Stimulated activated effector memory CD8-positive, alpha-beta T cell treated with anti-CD3 and anti-CD28 coated beads, Interleukin-12 subunit alpha, Interleukin-12 subunit beta, amount 100 ng/mL, for 72 hours (primary cell): ENCODE results near the gene PTPRN2.
"Not testable (repeated sequence)": the region's sequence is repeated elsewhere in the genome, so short reads cannot be mapped to it uniquely, and the experiment has no call there.

Source experiments
- ATAC-seq: fragments of 150-1000 bp; cut with Tn5 transposase; 2 replicates; pipeline ENCODE4 v1.10.0; 2021
- DNase-seq, 2 donors: peaks; one replicate each; pipeline ENCODE4 v3.0.0; 2021 to 2022; ENCODE audit warnings: low spot score in 2 of 2
- H3K27ac Mint-ChIP-seq: one replicate; pipeline ENCODE4 v1.8.0; 2022; ENCODE audit warnings: mild to moderate bottlenecking, mixed read lengths
- H3K36me3 Mint-ChIP-seq: one replicate; pipeline ENCODE4 v1.8.0; 2022; ENCODE audit warnings: mild to moderate bottlenecking, mixed read lengths
- H3K4me1 Mint-ChIP-seq: one replicate; pipeline ENCODE4 v1.8.0; 2022; ENCODE audit warnings: mixed read lengths
- H3K4me3 Mint-ChIP-seq: one replicate; pipeline ENCODE4 v1.8.0; 2022; ENCODE audit warnings: mild to moderate bottlenecking, mixed read lengths
- H3K9me3 Mint-ChIP-seq: one replicate; pipeline ENCODE4 v1.8.0; 2022; ENCODE audit warnings: mixed read lengths

Gene PTPRN2

GRCh38 chr7:158345731-158346130 lies 241.9 kb downstream of the PTPRN2 start:
- H3K36me3 Mint-ChIP-seq: peaks cover 6% of the 10 kb centered on the region
- H3K9me3 Mint-ChIP-seq: peaks cover 14% of the 10 kb centered on the region
- H3K27ac Mint-ChIP-seq: no peak overlapping the region
- DNase-seq: no peak
- peaks cover 20% of the 10 kb centered on the region for H3K4me1 Mint-ChIP-seq
- H3K4me3 Mint-ChIP-seq: no peak overlapping the region
- ATAC-seq: no peak

DNA sequence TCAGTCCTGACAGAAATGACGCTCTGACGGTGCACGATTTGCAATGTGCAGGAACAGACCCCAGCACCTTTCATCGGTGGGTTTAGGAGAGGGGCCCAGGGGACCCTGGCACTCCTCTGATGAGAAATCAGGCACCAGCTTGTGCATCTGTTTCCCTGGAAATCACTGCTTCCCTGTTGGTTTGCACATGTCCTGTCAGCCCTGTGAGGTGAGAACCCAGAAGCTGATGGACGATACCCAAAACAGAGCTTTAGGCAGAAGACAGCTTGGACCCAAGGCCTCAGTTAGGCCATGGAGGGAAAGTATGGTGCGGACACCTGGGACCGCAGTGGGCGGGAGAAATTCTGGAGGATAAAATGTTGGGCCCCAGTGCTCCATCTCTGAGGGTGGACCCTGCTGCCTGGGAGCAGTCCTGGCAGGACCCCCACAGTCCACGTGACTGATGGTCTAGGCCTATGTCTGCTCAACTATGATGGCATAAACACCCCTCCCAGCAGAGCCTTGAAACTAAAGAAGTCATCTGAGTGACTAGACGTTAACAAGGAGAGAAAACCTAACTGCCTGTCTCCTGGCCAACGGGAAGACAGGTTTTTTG lies 242.8 kb downstream of the PTPRN2 start:
- Mint-ChIP-seq H3K9me3 (peaks cover 18% of the 10 kb centered on the region), H3K4me3 (no peak overlapping the region), H3K36me3 (peaks cover 6% of the 10 kb centered on the region), H3K4me1 (peaks cover 29% of the 10 kb centered on the region), H3K27ac (no peak overlapping the region)
- ATAC-seq (no peak), DNase-seq (no peak)

- Mint-ChIP-seq H3K27ac (no peak overlapping the region), H3K9me3 (peaks cover 18% of the 10 kb centered on the region), H3K4me1 (peaks cover 29% of the 10 kb centered on the region), H3K4me3 (no peak overlapping the region), H3K36me3 (peaks cover 6% of the 10 kb centered on the region)
- no peak for ATAC-seq
- no peak for DNase-seq
These were observed 243.6 kb downstream of the PTPRN2 start for GRCh38 chr7:158343936-158344455.

DNA sequence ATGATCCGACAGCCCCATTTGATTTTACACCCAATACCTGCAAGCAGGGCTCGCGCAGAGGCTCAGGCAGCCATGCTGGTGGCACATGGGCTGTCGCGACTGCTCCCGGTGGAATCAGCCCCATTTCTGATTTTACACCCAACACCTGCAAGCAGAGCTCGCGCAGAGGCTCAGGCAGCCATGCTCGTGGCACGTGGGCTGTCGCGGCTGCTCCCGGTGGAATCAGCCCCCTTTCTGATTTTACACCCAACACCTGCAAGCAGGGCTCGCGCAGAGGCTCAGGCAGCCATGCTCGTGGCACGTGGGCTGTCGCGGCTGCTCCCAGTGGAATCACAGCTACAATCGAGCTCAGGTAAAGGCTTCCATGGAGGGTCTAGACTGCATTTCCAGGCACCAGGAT lies 244.1 kb downstream of the PTPRN2 start:
- DNase-seq: no peak
- ATAC-seq: no peak
- Mint-ChIP-seq H3K27ac (no peak overlapping the region), H3K36me3 (peaks cover 6% of the 10 kb centered on the region), H3K4me3 (no peak overlapping the region), H3K9me3 (peaks cover 18% of the 10 kb centered on the region), H3K4me1 (peaks cover 29% of the 10 kb centered on the region)

- Mint-ChIP-seq H3K9me3 (peaks cover 30% of the 10 kb centered on the region), H3K27ac (peak overlapping the region; percentile 92), H3K4me1 (peaks cover 44% of the 10 kb centered on the region), H3K36me3 (peaks cover 19% of the 10 kb centered on the region)
- ATAC-seq, DNase-seq, H3K4me3 Mint-ChIP-seq: not testable (repeated sequence)
These were observed 246.5 kb downstream of the PTPRN2 start for GRCh38 chr7:158341097-158341496.

GRCh38 chr7:158336952-158337351 lies 250.7 kb downstream of the PTPRN2 start:
- not testable (repeated sequence) for DNase-seq, H3K4me3 Mint-ChIP-seq, ATAC-seq
- peaks cover 52% of the 10 kb centered on the region for H3K4me1 Mint-ChIP-seq
- peak overlapping the region; percentile 75 for H3K27ac Mint-ChIP-seq
- H3K9me3 Mint-ChIP-seq: peaks cover 39% of the 10 kb centered on the region
- peaks cover 31% of the 10 kb centered on the region for H3K36me3 Mint-ChIP-seq

DNA sequence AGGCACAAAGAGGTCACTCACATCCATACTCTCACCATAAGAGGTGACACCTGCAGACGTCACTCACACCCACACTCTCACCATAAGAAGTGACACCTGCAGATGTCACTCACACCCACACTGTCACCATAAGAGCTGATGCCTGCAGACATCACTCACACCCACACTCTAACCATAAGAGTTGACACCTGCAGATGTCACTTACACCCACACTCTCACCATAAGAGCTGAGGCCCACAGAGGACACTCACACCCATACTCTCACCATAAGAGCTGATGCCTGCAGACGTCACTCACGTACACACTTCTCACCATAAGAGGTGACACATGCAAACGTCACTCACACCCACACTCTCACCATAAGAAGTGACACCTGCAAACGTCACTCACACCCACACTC lies 255.1 kb downstream of the PTPRN2 start:
- Mint-ChIP-seq H3K36me3 (peaks cover 32% of the 10 kb centered on the region), H3K9me3 (peaks cover 36% of the 10 kb centered on the region), H3K27ac (peak overlapping the region; percentile 89), H3K4me1 (peaks cover 43% of the 10 kb centered on the region)
- DNase-seq, H3K4me3 Mint-ChIP-seq, ATAC-seq: not testable (repeated sequence)

DNA sequence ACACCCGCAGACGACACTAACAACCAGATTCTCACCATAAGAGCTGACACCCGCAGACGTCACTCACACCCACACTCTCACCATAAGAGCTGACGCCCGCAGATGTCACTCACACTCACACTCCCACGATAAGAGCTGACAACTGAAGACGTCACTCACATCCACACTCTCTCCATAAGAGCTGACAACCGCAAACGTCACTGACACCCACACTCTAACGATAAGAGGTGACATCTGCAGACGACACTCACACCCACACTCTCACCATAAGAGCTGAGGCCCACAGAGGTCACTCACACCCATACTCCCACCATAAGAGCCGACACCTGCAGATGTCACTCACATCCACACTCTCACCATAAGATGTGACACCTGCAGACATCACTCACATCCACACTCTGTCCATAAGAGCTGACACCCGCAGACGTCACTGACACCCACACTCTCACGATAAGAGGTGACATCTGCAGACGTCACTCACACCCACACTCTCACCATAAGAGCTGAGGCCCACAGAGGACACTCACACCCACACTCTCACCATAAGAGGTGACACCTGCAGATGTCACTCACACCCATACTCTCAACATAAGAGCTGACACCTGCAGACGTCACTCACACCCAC lies 255.7 kb downstream of the PTPRN2 start:
- Mint-ChIP-seq H3K36me3 (peaks cover 26% of the 10 kb centered on the region), H3K27ac (peak overlapping the region; percentile 89), H3K9me3 (peaks cover 35% of the 10 kb centered on the region), H3K4me1 (peaks cover 37% of the 10 kb centered on the region)
- H3K4me3 Mint-ChIP-seq, DNase-seq, ATAC-seq: not testable (repeated sequence)

DNA sequence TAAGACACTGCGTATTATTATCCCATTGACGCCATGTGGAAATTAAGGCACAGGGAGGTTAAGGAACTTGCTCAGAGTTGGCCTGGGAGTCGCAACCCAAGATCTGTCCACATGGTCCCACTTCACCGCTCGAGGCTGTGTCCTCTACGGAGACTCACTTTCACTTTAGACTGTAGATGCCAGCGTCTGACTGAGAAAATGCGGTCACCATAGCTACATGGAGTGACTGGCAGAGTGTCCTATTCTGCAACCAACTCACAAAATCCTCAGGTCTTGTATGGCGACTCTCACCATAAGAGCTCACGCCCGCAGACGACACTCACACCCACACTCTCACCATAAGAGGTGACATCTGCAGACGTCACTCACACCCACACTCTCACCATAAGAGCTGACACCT lies 257.9 kb downstream of the PTPRN2 start:
- DNase-seq: no peak
- no peak for ATAC-seq
- Mint-ChIP-seq H3K4me1 (peaks cover 29% of the 10 kb centered on the region), H3K36me3 (peaks cover 20% of the 10 kb centered on the region), H3K4me3 (no peak overlapping the region), H3K27ac (no peak overlapping the region), H3K9me3 (peaks cover 32% of the 10 kb centered on the region)

- H3K36me3 Mint-ChIP-seq: peaks cover 20% of the 10 kb centered on the region
- H3K9me3 Mint-ChIP-seq: peaks cover 30% of the 10 kb centered on the region
- peaks cover 29% of the 10 kb centered on the region for H3K4me1 Mint-ChIP-seq
- DNase-seq (no peak), ATAC-seq (no peak)
- H3K4me3 Mint-ChIP-seq: no peak overlapping the region
- no peak overlapping the region for H3K27ac Mint-ChIP-seq
These were observed 258.5 kb downstream of the PTPRN2 start for GRCh38 chr7:158329014-158329610.

- H3K4me3 Mint-ChIP-seq: no peak overlapping the region
- no peak for DNase-seq
- peaks cover 17% of the 10 kb centered on the region for H3K36me3 Mint-ChIP-seq
- ATAC-seq: no peak
- peaks cover 28% of the 10 kb centered on the region for H3K9me3 Mint-ChIP-seq
- H3K27ac Mint-ChIP-seq: no peak overlapping the region
- peaks cover 26% of the 10 kb centered on the region for H3K4me1 Mint-ChIP-seq
These were observed 259.1 kb downstream of the PTPRN2 start for GRCh38 chr7:158328376-158329013.

- H3K27ac Mint-ChIP-seq: no peak overlapping the region
- ATAC-seq (no peak), DNase-seq (no peak)
- H3K36me3 Mint-ChIP-seq: peaks cover 14% of the 10 kb centered on the region
- peaks cover 24% of the 10 kb centered on the region for H3K9me3 Mint-ChIP-seq
- H3K4me3 Mint-ChIP-seq: no peak overlapping the region
- peaks cover 20% of the 10 kb centered on the region for H3K4me1 Mint-ChIP-seq
These were observed 259.9 kb downstream of the PTPRN2 start for GRCh38 chr7:158327571-158328180.

DNA sequence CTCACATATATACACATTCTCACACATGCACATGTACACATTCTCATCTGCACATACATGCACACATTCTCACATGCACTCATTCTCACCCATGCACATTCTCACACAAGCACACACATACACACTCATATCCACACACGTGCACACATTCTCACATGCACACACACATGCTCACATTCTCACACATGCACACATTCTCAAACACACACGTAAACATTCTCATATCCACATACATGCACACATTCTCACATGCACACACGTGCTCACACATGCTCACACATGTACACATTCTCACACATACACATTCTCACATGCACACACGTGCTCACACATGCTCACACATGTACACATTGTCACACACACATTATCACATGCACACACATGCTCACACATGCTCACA lies 260.6 kb downstream of the PTPRN2 start:
- no peak for DNase-seq
- Mint-ChIP-seq H3K4me3 (no peak overlapping the region), H3K36me3 (peaks cover 8% of the 10 kb centered on the region), H3K4me1 (peaks cover 13% of the 10 kb centered on the region), H3K9me3 (peaks cover 19% of the 10 kb centered on the region), H3K27ac (no peak overlapping the region)
- ATAC-seq: no peak

DNA sequence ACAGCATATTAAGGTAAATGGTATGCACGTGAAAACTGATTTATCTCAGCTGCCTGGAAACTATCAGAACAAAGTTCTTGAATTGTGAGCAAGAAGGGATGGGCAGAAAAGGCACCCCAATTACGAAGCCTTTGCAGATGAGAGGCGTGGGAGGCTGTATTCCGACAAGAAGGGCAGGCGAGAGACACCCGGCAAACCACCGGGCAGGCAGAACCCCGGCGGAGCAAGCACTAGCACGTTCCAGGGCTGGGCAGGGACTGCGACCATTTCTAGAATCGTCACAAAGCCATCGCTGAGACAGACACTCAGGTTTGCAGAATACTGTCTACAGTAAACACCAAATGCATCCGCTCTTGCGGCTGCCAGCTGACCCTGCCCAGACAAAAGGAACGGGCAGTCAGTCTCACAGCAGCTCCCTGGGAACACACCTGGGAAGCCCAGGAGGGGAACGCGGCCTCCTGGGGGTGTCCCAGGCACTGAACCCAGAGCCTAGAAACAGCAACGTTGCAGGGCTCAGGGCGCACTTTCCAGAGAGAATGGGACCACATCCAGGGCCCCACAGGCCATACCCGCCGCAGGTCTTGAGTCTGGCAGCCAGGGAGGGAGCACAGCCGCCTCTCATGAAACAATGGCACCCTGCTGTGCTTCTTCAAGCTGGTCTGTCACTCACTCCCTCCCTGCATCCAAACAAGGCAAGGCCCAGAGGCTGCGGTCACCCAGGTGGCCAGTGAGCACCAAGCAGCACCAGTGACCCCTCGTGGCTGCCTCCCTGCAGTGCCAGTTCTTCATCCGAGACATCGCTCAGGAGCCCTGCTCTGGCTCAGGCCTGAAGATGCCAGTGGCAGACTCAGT lies 261.9 kb downstream of the PTPRN2 start:
- H3K9me3 Mint-ChIP-seq: peaks cover 11% of the 10 kb centered on the region
- ATAC-seq (no peak), DNase-seq (no peak)

More for the DNA sequence above, 261.9 kb downstream of the PTPRN2 start:
- Mint-ChIP-seq H3K4me1 (peaks cover 3% of the 10 kb centered on the region), H3K27ac (no peak overlapping the region), H3K4me3 (no peak overlapping the region), H3K36me3 (no peaks in the 10 kb centered on the region)
